Measurements from ENCODE around the gene KIF5C.

Gene KIF5C

GRCh38 chr2:148906124-148906523, 31.1 kb downstream of the KIF5C start:
- Histone ChIP-seq H3K27ac (ENCODE audit: low read length) (no peak overlapping the region), H3K27me3 (ENCODE audit: low read depth, low read length) (no peaks in the 10 kb centered on the region), H3K4me3 (ENCODE audit: low read depth in 1 of 2, low read length in 2 of 2) (no peak overlapping the region), H3K36me3 (ENCODE audit: control insufficient read depth in 1 of 2, insufficient read depth in 2 of 2, low read length in 2 of 2) (no peaks in the 10 kb centered on the region), H3K4me1 (ENCODE audit: control insufficient read depth in 1 of 2, insufficient read depth in 2 of 2, low read length in 2 of 2) (no peaks in the 10 kb centered on the region), H3K9me3 (ENCODE audit: control insufficient read depth in 1 of 2, low read length in 2 of 2) (no peaks in the 10 kb centered on the region)

DNA sequence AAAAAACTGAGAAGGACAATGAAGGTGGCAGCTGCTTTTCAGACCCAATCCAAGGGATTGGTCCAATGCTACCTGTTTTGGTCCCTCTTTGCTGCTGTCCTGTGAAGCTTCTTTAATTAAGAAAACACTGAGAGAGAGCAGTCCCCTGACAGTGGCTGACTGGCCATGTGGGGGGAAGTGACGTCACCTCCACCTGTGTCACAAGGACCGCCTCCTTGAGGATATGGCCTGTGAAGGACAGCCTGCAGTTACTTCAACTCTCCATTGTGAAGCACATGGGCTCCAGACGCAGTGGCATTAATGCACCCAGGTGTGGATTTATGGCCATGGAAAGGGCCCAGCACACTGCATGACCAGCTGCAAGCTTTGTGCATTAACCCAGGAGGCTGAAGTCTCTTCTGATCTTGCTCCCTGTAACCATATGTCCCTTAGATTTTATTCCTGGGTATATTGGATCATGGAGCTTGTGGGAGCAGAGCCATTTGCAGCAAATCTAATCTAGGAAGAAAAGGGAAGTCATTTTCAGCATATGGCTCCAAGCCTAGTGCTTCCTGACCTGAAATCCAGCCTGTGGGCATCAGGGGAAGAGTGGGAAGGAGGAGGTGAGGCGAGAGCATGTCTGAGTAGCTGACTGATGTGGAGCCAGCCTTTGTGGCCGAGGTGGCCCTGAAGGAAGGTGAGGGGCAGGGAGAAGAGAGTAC, 32.2 kb downstream of the KIF5C start:
- H3K36me3 ChIP-seq (ENCODE audit: control insufficient read depth in 1 of 2, insufficient read depth in 2 of 2, low read length in 2 of 2) = no peaks in the 10 kb centered on the region
- H3K4me3 ChIP-seq (ENCODE audit: low read depth in 1 of 2, low read length in 2 of 2) = no peak overlapping the region

DNA sequence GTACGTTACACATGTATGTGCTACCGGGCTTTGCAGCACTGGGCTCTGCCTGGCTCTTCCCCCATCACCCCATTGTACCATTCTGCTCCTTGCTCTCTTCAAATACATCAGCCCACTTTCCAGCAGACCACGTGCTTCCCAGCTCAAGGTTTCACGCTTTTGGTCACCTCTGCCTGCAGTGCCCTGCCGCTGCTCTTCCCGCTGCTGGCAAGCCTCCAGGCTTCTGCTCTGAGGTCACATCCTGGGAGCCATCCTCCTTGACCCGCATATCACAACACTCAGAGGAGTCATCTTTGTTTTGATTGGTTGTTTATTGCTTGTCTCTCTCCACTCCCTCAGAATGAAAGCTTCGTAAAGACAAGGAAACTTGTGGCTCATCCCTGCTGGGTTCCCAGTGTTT, 34.1 kb downstream of the KIF5C start:
- no peaks in the 10 kb centered on the region for H3K4me1 ChIP-seq (ENCODE audit: control insufficient read depth in 1 of 2, insufficient read depth in 2 of 2, low read length in 2 of 2)
- H3K4me3 ChIP-seq (ENCODE audit: low read depth in 1 of 2, low read length in 2 of 2) = no peak overlapping the region
- no peaks in the 10 kb centered on the region for H3K9me3 ChIP-seq (ENCODE audit: control insufficient read depth in 1 of 2, low read length in 2 of 2)
- no peaks in the 10 kb centered on the region for H3K27me3 ChIP-seq (ENCODE audit: low read depth, low read length)
- H3K27ac ChIP-seq (ENCODE audit: low read length) = no peak overlapping the region
- no peaks in the 10 kb centered on the region for H3K36me3 ChIP-seq (ENCODE audit: control insufficient read depth in 1 of 2, insufficient read depth in 2 of 2, low read length in 2 of 2)

More for the DNA sequence above, 32.2 kb downstream of the KIF5C start:
- Histone ChIP-seq H3K9me3 (ENCODE audit: control insufficient read depth in 1 of 2, low read length in 2 of 2) (no peaks in the 10 kb centered on the region), H3K27ac (ENCODE audit: low read length) (no peak overlapping the region), H3K27me3 (ENCODE audit: low read depth, low read length) (no peaks in the 10 kb centered on the region), H3K4me1 (ENCODE audit: control insufficient read depth in 1 of 2, insufficient read depth in 2 of 2, low read length in 2 of 2) (no peaks in the 10 kb centered on the region)

GRCh38 chr2:148913061-148913460, 38.0 kb downstream of the KIF5C start:
- no peaks in the 10 kb centered on the region for H3K27me3 ChIP-seq (ENCODE audit: low read depth, low read length)
- no peaks in the 10 kb centered on the region for H3K36me3 ChIP-seq (ENCODE audit: control insufficient read depth in 1 of 2, insufficient read depth in 2 of 2, low read length in 2 of 2)
- H3K4me1 ChIP-seq (ENCODE audit: control insufficient read depth in 1 of 2, insufficient read depth in 2 of 2, low read length in 2 of 2) = no peaks in the 10 kb centered on the region
- no peak overlapping the region for H3K27ac ChIP-seq (ENCODE audit: low read length)
- no peak overlapping the region for H3K4me3 ChIP-seq (ENCODE audit: low read depth in 1 of 2, low read length in 2 of 2)
- H3K9me3 ChIP-seq (ENCODE audit: control insufficient read depth in 1 of 2, low read length in 2 of 2) = no peaks in the 10 kb centered on the region

DNA sequence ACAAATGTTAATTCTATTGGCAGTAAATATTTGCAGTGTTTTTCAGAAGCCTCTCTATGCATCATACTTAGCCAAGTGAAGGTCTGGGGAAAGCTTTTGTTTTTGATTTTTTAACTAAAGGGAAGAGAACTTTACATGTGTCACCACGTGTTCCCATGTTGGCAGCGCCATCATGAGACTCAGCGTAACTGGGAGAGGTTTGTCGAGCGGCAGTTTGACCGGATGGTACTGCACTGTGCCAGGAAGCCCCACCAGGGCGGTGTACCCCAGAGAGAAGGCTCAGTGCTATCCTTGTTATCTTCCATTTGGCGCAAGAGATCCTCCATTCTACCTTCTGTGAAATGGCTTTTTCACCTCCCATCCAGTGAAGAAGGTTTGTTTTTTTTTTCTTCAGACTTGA, 38.5 kb downstream of the KIF5C start:
- H3K36me3 ChIP-seq (ENCODE audit: control insufficient read depth in 1 of 2, insufficient read depth in 2 of 2, low read length in 2 of 2) = no peaks in the 10 kb centered on the region
- no peak overlapping the region for H3K27ac ChIP-seq (ENCODE audit: low read length)
- H3K4me1 ChIP-seq (ENCODE audit: control insufficient read depth in 1 of 2, insufficient read depth in 2 of 2, low read length in 2 of 2) = no peaks in the 10 kb centered on the region
- no peak overlapping the region for H3K4me3 ChIP-seq (ENCODE audit: low read depth in 1 of 2, low read length in 2 of 2)
- H3K9me3 ChIP-seq (ENCODE audit: control insufficient read depth in 1 of 2, low read length in 2 of 2) = peaks cover 0 to 3% of the 10 kb centered on the region in 2 donors
- H3K27me3 ChIP-seq (ENCODE audit: low read depth, low read length) = no peaks in the 10 kb centered on the region

GRCh38 chr2:148914463-148914862, 39.4 kb downstream of the KIF5C start:
- no peaks in the 10 kb centered on the region for H3K36me3 ChIP-seq (ENCODE audit: control insufficient read depth in 1 of 2, insufficient read depth in 2 of 2, low read length in 2 of 2)
- H3K4me1 ChIP-seq (ENCODE audit: control insufficient read depth in 1 of 2, insufficient read depth in 2 of 2, low read length in 2 of 2) = no peaks in the 10 kb centered on the region
- no peak overlapping the region for H3K27ac ChIP-seq (ENCODE audit: low read length)
- no peaks in the 10 kb centered on the region for H3K27me3 ChIP-seq (ENCODE audit: low read depth, low read length)
- H3K4me3 ChIP-seq (ENCODE audit: low read depth in 1 of 2, low read length in 2 of 2) = no peak overlapping the region
- H3K9me3 ChIP-seq (ENCODE audit: control insufficient read depth in 1 of 2, low read length in 2 of 2) = peaks cover 0 to 7% of the 10 kb centered on the region in 2 donors

- H3K36me3 ChIP-seq (ENCODE audit: control insufficient read depth in 1 of 2, insufficient read depth in 2 of 2, low read length in 2 of 2) = no peaks in the 10 kb centered on the region
- H3K27ac ChIP-seq (ENCODE audit: low read length) = no peak overlapping the region
- peaks cover 0 to 7% of the 10 kb centered on the region in 2 donors for H3K9me3 ChIP-seq (ENCODE audit: control insufficient read depth in 1 of 2, low read length in 2 of 2)
- H3K4me3 ChIP-seq (ENCODE audit: low read depth in 1 of 2, low read length in 2 of 2) = no peak overlapping the region
- H3K4me1 ChIP-seq (ENCODE audit: control insufficient read depth in 1 of 2, insufficient read depth in 2 of 2, low read length in 2 of 2) = no peaks in the 10 kb centered on the region
- no peaks in the 10 kb centered on the region for H3K27me3 ChIP-seq (ENCODE audit: low read depth, low read length)
Observed at GRCh38 chr2:148917431-148917830, 42.4 kb downstream of the KIF5C start.

- Histone ChIP-seq H3K4me3 (ENCODE audit: low read depth in 1 of 2, low read length in 2 of 2) (no peak overlapping the region), H3K27me3 (ENCODE audit: low read depth, low read length) (no peaks in the 10 kb centered on the region), H3K36me3 (ENCODE audit: control insufficient read depth in 1 of 2, insufficient read depth in 2 of 2, low read length in 2 of 2) (no peaks in the 10 kb centered on the region), H3K27ac (ENCODE audit: low read length) (no peak overlapping the region), H3K9me3 (ENCODE audit: control insufficient read depth in 1 of 2, low read length in 2 of 2) (peaks cover 0 to 7% of the 10 kb centered on the region in 2 donors), H3K4me1 (ENCODE audit: control insufficient read depth in 1 of 2, insufficient read depth in 2 of 2, low read length in 2 of 2) (no peaks in the 10 kb centered on the region)
Observed at GRCh38 chr2:148918554-148918953, 43.5 kb downstream of the KIF5C start.

DNA sequence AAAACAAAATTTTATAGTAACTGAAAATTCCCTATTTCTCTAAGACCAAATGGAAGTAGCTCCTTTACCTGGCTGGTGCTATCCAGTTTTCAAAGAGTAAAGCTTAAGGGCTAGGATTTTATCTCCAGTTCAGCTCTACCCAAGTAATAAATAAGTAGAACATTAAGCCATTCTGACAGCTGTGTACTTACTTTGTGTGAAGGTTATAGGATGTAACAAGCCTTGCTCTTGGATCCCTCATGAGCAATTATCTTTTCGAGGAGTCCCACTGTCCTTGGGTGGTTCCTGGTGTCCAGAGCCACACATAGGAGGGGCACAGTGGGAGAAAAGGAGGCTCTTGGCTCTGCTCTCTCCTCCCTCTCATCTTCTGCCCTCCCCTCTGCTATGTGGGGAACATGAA, 45.5 kb downstream of the KIF5C start:
- Histone ChIP-seq H3K9me3 (ENCODE audit: control insufficient read depth in 1 of 2, low read length in 2 of 2) (peaks cover 0 to 7% of the 10 kb centered on the region in 2 donors), H3K4me3 (ENCODE audit: low read depth in 1 of 2, low read length in 2 of 2) (no peak overlapping the region), H3K36me3 (ENCODE audit: control insufficient read depth in 1 of 2, insufficient read depth in 2 of 2, low read length in 2 of 2) (no peaks in the 10 kb centered on the region), H3K4me1 (ENCODE audit: control insufficient read depth in 1 of 2, insufficient read depth in 2 of 2, low read length in 2 of 2) (no peaks in the 10 kb centered on the region), H3K27ac (ENCODE audit: low read length) (no peak overlapping the region), H3K27me3 (ENCODE audit: low read depth, low read length) (no peaks in the 10 kb centered on the region)

DNA sequence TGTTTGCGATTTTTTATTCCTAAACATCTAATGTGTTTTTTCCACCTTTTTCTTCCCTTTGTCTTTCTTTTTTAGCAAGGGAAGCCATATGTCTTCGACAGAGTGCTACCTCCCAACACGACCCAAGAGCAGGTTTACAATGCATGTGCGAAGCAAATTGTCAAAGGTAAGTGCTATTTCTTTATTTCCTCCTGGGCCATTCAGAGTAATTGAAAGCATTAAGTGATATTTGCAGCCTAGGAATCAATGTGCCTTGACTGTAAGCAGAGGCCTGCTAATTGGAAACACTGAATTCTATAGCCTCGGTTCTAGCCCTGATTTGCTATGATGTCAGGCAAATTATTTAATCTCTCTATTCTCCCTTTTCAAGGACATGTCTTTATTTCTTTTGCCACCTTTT, 47.0 kb downstream of the KIF5C start:
- Histone ChIP-seq H3K4me3 (ENCODE audit: low read depth in 1 of 2, low read length in 2 of 2) (no peak overlapping the region), H3K36me3 (ENCODE audit: control insufficient read depth in 1 of 2, insufficient read depth in 2 of 2, low read length in 2 of 2) (no peaks in the 10 kb centered on the region), H3K9me3 (ENCODE audit: control insufficient read depth in 1 of 2, low read length in 2 of 2) (peaks cover 0 to 7% of the 10 kb centered on the region in 2 donors), H3K27ac (ENCODE audit: low read length) (no peak overlapping the region), H3K4me1 (ENCODE audit: control insufficient read depth in 1 of 2, insufficient read depth in 2 of 2, low read length in 2 of 2) (no peaks in the 10 kb centered on the region), H3K27me3 (ENCODE audit: low read depth, low read length) (no peaks in the 10 kb centered on the region)

GRCh38 chr2:148922776-148923475, 47.9 kb downstream of the KIF5C start:
- peaks cover 0 to 7% of the 10 kb centered on the region in 2 donors for H3K9me3 ChIP-seq (ENCODE audit: control insufficient read depth in 1 of 2, low read length in 2 of 2)
- no peaks in the 10 kb centered on the region for H3K36me3 ChIP-seq (ENCODE audit: control insufficient read depth in 1 of 2, insufficient read depth in 2 of 2, low read length in 2 of 2)
- H3K4me3 ChIP-seq (ENCODE audit: low read depth in 1 of 2, low read length in 2 of 2) = no peak overlapping the region
- H3K27me3 ChIP-seq (ENCODE audit: low read depth, low read length) = no peaks in the 10 kb centered on the region
- H3K27ac ChIP-seq (ENCODE audit: low read length) = no peak overlapping the region
- H3K4me1 ChIP-seq (ENCODE audit: control insufficient read depth in 1 of 2, insufficient read depth in 2 of 2, low read length in 2 of 2) = no peaks in the 10 kb centered on the region

Data from muscle layer of duodenum (tissue), 2 donors.